ENCODE results near the gene ELSPBP1.
"Not testable (repeated sequence)": the region's sequence is repeated elsewhere in the genome, so short reads cannot be mapped to it uniquely, and the experiment has no call there.

The ELSPBP1 gene

GRCh38 chr19:48043675-48044258 lies 49.3 kb downstream of the ELSPBP1 start, which contains the start of gene CABP5:
CABP5 (minus strand) TSS chr19:48044079; CDS start chr19:48043922, 157 bp downstream.
- no peak for DNase-seq

- DNase-seq = no peak
Observed at GRCh38 chr19:48044561-48044960, 50.1 kb downstream of the ELSPBP1 start.

- no peak for DNase-seq
Observed at GRCh38 chr19:48051335-48052033, 57.1 kb downstream of the ELSPBP1 start.

DNA sequence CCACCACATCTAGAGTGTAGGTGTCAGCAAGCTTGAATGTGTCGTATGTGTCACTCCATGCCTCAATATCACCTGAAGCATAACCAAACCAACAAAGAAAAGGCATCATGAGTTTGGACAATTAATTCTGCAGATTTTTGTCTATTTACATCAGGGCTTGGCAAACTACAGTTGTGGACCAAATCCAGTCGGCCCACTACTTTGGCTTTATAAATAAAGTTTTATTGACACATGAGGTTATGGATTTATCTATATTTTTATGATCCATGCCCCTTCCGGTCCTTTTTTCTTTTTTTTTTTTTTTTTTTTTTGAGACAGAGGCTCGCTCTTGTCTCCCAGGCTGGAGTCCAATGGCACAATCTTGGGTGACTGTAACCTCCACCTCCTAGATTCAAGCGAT lies 58.6 kb downstream of the ELSPBP1 start:
- no peak for DNase-seq

DNA sequence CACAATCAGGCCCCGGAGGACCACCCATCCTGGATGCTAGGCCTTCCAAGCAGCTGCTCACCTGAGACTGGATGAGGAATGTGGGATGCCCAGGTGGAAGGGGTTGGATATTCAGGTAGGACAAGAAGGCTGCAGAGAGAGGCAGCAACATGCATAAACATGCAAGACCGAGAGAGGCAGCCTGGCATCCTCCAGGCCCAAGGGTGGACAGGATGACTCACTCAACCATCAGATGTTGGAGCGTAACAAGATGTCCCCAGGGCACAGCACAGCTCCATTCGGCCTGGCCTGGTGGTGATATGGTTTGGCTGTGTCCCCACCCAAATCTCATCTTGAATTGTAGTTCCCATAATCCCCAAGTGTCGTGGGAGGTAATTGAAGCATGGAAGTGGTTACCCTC lies 59.4 kb downstream of the ELSPBP1 start:
- DNase-seq = no peak

GRCh38 chr19:48059331-48059730 lies 64.9 kb downstream of the ELSPBP1 start:
- no peak for DNase-seq

GRCh38 chr19:48060381-48060780 lies 65.9 kb downstream of the ELSPBP1 start:
- no peak for DNase-seq

GRCh38 chr19:48061401-48062344 lies 67.2 kb downstream of the ELSPBP1 start:
- no peak for DNase-seq

DNA sequence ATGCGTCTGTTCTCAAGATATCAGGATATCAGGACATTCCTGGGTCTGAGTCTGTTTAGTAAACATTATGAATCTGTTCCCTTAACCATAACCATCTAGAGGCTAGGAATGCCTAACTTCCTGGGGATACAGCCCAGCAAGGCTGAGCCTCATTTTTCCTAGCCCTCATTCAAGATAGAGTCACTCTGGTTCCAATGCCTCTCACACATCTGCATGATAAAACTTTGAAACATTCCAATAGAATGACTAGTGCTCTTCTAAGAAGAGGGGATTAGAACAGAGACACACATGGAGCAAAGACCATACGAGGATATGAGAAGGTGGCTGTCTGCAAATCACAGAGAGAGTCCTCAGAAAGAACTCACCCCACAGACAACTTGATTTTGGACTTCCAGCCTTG lies 70.1 kb downstream of the ELSPBP1 start:
- DNase-seq = no peak

DNA sequence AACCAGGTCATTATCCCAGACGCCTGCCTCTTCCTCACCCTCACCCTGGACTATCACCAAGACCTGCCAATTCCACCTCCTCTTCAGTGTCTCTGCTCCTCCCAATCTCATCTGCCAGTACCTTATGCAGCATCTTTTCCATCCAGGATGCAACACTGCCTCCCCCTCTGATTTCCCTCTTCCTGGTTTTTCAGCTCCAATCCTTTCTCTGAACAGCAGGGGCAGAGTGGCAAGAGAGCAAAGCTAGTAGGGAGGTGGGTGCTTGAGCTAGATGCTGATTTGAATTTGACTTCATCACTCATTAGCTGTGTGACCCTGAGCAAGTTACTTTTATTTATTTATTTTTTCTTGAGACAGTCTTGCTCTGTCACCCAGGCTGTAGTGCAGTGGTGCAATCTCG lies 75.0 kb downstream of the ELSPBP1 start:
- no peak for DNase-seq

GRCh38 chr19:48070177-48070769 lies 75.8 kb downstream of the ELSPBP1 start:
- not testable (repeated sequence) for DNase-seq
